HG02642 (cell line): Measurements from ENCODE around the gene ATF6.
"Not testable (repeated sequence)": the region's sequence is repeated elsewhere in the genome, so short reads cannot be mapped to it uniquely, and the experiment has no call there.

Source experiments
- ATAC-seq: cut with Tn5 transposase; IDR thresholded peaks from one replicate; pipeline ENCODE4 v1.9.1; 2021; ENCODE audit warnings: mild to moderate bottlenecking; ENCODE audit not compliant: unreplicated experiment, poor library complexity

Gene ATF6

GRCh38 chr1:161824618-161825017, 58.5 kb downstream of the ATF6 start:
- no peak for ATAC-seq

- no peak for ATAC-seq
Measured at GRCh38 chr1:161825831-161826230, 59.7 kb downstream of the ATF6 start.

GRCh38 chr1:161826478-161826877, 60.4 kb downstream of the ATF6 start:
- no peak for ATAC-seq

GRCh38 chr1:161827786-161828185, 61.7 kb downstream of the ATF6 start:
- no peak for ATAC-seq

GRCh38 chr1:161832299-161832907, 66.3 kb downstream of the ATF6 start:
- ATAC-seq = not testable (repeated sequence)

- no peak for ATAC-seq
Measured at GRCh38 chr1:161834967-161835550, 68.9 kb downstream of the ATF6 start.

- no peak for ATAC-seq
Measured at GRCh38 chr1:161836018-161836417, 69.9 kb downstream of the ATF6 start.

- ATAC-seq = no peak
Measured at GRCh38 chr1:161838362-161838761, 72.2 kb downstream of the ATF6 start.

GRCh38 chr1:161838885-161839284, 72.8 kb downstream of the ATF6 start:
- no peak for ATAC-seq

GRCh38 chr1:161839591-161839990, 73.5 kb downstream of the ATF6 start:
- no peak for ATAC-seq

GRCh38 chr1:161840363-161840762, 74.2 kb downstream of the ATF6 start:
- ATAC-seq = no peak

- no peak for ATAC-seq
Measured at GRCh38 chr1:161843156-161843555, 77.0 kb downstream of the ATF6 start.

GRCh38 chr1:161844696-161845095, 78.6 kb downstream of the ATF6 start:
- no peak for ATAC-seq

- no peak for ATAC-seq
Measured at GRCh38 chr1:161848676-161849075, 82.6 kb downstream of the ATF6 start.

GRCh38 chr1:161849518-161849917, 83.4 kb downstream of the ATF6 start:
- no peak for ATAC-seq

GRCh38 chr1:161855260-161855659, 89.1 kb downstream of the ATF6 start:
- ATAC-seq = no peak

GRCh38 chr1:161858271-161858670, 92.2 kb downstream of the ATF6 start:
- no peak for ATAC-seq

GRCh38 chr1:161863549-161863948, 97.4 kb downstream of the ATF6 start:
- no peak for ATAC-seq

GRCh38 chr1:161864577-161864976, 98.5 kb downstream of the ATF6 start:
- ATAC-seq = no peak

GRCh38 chr1:161866241-161866640, 100.1 kb downstream of the ATF6 start:
- ATAC-seq = no peak

GRCh38 chr1:161868832-161869231, 102.7 kb downstream of the ATF6 start:
- no peak for ATAC-seq

- ATAC-seq = no peak
Measured at GRCh38 chr1:161869291-161869690, 103.2 kb downstream of the ATF6 start.
